C1 segment of cervical spinal cord (tissue), 14 donors: ENCODE results near the gene RNF111.
A peak's percentile ranks its signal among the peaks of the same experiment; 100 is the strongest.

ENCODE experiments used
- DNase-seq, 14 donors: peaks; one replicate each; lab custom pipeline; 2025; lab: John Stamatoyannopoulos, UW

The RNF111 gene

DNA sequence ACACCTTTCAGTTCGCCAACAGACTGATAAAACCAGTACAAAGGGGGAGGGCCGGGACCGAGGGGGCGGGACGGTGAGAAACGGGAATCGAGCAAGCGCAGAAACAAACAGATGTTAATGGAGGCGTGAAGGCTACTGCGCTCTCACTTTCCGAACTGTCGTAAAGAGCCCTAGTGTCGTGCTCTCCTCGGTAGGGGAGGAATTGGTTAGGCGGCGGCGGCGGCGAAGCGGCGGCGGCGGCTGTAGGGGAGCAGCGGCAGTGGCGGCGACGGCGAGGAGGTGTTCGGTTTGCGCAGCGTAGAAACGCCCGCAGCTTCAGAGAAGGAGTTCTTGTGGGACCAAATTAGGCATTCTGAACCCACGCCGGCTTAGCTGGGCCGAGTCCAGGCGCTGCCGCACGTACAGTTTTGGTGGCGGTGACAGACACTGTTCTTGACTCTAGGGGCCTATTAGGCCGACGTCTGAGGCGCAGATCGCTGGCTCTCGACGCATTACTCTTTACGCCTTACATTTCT is at the start of gene RNF111:
RNF111 (plus strand) TSS at position 173 of the 515 bp plus-strand sequence. CDS start 43,160 bp downstream, outside the sequence.
- peak; percentile 31 to 90 (median 84) for DNase-seq

DNA sequence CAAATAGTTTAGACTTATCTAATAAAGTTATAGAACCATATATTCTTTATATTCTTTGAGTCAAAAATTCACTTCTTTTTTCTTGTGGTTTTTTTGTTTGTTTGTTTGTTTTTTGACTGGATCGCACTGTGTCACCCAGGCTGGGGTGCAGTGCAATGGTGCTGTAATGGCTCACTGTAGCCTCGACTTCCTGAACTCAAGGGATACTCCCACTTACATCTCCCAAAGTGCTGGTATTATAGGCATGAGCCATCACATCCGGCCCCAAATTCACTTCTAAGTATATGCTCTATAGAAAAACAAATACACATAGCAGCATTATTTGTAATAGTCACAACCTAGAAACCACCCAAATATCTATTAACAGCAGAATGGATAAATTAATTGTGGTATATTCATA is 40.3 kb upstream of the RNF111 start:
- no peak for DNase-seq

DNA sequence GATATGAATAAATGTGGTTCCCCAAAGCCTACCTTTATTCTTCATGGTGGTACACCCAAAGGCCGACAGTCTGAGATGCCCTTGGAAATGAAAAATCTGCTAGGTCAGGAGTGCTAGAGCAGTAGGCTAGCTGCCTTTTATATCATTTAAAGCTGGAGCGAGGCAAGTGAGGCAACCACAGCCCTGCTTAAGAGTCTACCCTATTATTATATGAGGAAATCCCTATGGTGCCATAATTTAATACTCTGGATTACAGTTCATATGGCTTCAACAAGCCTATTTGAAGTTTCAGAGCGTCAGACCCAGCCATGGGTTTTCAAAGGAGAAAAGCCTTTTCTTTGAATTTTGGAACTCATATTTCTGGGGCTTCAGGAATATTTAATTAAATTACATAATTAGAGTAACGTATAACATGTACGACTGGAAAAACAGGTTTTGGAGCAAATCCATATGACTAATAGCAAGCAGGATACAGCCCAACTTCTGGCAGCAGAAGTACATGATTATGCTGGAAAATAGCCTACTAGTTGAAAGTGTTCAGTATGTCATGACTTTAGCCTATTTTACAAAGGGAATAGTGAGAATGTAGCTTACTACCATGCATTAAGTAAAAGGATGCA is 36.0 kb upstream of the RNF111 start:
- no peak for DNase-seq

DNA sequence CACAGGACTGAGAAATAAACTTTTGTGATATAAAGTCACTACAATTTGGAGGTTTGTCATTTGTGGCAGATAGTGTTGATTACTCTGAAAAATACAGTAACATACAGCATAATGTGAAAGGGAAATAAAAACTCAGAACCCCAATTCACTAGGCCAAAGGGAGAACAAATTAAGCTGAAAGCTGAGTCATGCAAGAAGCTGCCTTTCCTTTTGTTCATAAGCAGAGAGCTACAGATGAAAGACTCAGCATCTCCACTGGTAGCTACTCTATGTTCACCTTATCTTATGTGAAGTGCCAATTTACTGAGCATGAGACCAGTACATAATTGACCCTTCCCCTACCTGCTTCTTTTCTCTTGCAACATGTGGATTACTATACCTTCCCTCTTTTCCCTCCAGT is 34.7 kb upstream of the RNF111 start:
- DNase-seq, result no peak

DNA sequence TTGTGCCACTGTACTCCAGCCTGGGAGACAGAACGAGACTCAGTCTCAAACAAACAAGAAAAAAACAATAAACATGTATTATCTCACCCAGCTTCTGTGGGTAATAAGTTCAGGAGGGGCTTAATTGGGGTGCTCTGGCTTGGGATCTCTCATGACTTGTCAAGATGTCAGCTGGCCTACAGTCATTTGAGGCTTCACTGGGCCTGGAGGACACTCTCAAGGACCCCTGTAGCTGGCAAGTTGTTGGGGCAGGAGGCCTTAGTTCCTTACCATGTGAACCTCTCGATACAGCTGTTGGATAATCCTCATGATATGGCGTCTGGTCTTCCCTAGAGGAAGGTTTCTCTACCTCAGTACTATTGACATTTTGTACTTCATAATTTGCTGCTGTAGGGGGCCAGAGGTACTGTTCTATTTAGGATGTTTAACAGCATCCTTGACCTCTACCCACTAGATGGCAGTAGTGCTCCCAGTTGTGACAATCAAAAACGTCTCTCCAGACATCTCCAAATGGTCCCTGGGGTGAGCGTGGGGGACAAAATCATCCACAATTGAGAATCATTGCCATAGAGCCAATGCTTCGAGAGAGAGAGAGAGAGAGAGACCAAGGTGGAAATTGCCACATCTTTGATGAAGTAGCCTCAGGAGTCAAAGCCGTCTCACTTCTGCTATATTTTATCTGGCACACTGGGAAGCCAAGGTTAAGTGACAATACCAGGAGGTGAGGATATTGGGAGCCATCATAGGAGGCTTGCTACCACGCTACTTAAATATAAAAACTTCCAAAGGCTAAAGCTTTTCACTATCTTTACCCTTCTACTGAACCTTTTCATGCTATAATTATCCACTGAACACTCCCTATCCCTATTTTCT is 30.1 kb upstream of the RNF111 start:
- peak in 8 of 14 donors; percentile 0 to 24 (median 11) for DNase-seq

DNA sequence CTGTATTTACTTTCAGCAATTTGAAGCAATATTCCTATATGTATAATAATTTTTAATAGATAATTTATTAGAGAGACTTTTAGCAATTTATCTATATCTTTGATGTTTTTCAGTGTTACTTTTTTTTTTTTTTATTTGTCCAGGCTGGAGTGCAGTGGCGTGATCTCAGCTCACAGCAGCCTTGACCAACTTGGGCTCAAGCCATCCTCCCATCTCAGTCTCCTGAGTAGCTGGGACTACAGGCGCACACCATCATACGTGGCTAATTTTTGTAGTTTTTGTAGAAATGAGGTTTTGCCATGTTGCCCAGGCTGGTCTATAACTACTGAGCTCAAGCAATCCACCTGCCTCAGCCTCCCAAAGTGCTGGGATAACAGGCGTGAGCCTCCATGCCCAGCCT is 28.7 kb upstream of the RNF111 start:
- DNase-seq, result no peak

DNA sequence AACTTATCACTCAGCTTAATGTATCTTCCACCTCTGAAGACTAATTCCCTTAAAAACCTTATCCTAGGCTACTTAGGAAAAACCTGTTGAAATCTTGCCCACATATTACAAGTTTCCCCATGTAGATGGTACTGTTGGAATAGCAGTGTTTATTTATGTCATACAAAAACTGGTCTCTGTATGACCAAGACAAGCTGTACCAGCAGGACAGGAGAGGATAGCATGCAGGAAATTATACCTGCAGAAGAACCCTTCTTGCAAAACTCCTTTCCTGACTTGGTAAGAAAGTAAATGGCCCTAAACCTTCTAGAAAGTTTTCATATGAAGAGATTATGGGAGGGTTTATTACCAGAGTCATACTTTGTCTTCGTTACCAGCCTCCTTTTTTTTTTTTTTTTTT is 25.3 kb upstream of the RNF111 start:
- DNase-seq, result no peak

DNA sequence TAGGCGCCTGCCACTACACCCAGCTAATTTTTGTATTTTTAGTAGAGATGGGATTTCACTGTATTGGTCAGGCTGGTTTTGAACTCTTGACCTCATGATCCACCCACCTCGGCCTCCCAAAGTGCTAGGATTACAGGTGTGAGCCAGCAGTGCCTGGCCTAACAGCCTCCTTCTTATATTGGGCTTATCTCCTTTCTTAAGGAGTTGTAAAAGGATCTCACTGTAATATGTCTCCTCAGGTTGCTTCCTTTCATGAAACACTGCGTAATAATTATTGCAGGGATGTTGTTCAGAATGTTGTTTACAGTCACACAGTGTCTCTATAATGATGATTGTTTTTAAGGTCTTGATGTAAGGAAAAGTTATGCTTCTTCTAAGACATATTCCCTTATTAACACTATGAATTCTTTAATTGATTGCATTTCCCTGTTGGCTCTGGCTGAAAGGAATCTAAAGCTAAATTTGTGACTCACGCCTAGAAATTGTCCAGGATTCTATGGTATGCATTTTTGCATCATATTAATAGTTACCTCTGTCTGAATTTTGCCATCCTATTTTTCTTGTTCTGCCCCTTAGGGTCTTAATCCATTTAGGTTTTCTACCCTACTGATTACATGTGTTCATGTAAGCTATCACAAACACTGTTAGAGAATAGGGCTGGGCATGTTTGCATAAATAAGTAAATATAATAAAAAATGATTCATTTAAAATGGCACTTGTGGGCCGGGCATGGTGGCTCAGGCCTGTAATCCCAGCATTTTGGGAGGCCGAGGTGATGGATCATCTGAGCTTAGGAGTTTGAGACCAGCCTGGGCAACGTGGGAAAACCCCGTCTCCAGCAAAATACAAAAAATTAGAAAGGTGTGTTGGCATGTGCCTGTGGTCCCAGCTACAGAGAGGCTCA is 24.5 kb upstream of the RNF111 start:
- no peak for DNase-seq

DNA sequence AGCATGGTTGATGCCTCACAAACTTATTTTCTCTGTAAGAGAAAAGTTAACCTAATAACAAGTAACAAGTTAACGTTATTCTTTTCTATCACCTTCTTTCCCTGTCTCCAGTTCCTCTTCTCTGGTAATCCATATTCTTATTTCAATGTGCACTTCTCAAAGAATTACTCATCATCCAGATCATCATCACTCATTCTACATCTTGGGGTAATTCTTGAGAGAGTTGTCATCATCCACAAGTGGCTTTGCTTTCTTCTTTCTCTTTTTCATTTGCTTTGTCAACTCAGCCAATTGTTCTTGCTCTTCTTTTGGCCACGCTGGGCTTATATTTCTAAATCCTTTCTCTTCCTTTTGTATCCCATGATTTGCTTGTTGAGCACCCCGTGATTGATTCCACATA is 20.8 kb upstream of the RNF111 start:
- no peak for DNase-seq

DNA sequence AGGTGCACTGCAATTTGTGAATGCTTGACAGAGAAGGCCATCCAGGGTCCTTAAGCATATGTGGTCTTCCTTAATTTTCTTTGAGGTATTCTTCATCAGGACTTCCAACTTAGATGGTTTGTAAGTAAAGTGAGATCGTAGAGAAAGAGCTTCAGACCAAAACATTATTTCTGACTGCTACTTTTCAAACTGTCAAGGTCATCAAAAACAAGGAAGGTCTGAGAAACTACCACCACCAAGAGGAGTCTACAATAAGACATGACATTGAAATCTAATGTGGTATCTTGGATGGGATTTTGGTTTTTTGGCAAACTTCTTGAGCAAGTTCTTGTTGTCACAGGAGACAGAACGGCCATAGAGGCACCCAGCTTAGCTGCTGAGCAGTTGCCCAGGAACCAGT is 20.0 kb upstream of the RNF111 start:
- DNase-seq, result no peak

DNA sequence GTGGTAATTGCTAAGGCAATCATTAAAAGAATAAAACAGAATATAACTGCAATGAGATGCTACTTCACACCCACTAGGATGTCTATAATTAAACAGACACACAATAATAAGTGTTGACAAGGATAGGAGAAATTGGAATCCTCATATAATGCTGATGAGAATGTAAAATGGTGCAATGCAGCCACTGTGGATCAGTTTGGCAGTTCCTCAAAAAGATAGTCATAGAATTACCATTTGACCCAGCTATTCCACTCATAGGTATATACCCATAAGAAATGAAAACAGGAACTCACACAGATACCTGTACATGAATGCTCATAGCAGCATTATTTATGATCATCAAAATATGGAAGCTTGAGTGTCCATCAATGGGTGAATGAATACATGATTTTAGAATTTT is 9.6 kb upstream of the RNF111 start:
- DNase-seq, result no peak

DNA sequence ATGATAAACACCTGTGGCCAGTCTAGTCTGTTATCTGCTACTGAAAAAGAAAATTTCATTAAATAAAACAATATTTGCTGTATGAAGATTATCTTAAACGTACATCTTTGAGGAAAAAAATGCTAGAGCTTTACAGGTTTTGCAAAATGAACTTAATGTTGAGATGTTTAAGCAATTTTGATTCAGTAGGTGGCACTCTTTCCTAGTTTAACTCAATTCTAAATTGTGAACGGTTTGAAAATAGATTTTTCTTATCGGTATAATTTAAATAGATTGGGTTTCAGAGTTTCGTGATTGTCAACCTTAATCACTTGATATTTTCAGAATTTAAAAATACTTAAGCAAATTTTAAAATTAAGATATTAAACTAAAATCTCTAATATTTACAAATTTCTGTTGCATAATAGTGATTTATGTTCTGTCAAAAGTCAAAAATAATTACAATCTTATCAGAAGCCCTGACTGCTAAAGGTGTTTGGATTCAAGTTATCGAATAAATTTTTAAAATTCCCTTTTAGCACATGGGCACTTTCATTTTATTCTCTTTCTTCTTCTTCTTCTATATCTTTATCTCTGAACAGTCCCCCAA is 7.0 kb upstream of the RNF111 start:
- no peak for DNase-seq

DNA sequence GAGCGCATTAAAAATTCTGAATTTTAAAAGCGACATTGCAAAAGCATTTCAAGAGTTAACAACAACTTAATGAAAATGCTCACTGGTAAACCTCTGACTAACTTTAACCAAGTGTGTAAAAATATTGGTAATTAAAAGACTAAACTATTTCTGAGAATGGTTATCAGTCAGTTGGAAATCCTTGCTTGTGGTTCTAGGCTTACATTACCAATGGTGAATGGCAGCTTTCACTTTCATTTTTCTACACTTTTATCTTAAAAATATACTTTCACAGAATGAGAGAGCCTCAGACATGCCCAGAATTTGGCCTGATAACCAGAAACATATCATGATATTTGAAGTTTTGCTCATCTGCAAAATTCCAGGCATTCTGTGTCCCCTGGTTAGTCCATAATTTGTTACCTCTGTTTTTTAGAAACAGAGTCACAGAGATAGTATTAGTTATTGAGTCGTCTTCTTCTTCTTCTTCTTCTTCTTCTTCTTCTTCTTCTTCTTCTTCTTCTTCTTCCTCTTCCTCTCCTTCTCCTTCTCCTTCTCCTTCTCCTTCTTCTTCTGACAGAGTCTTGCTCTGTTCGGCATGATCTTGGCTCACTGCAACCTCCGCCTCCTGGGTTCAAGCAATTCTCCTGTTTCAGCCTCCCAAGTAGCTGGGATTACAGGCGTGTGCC is 5.5 kb upstream of the RNF111 start:
- DNase-seq, result no peak

DNA sequence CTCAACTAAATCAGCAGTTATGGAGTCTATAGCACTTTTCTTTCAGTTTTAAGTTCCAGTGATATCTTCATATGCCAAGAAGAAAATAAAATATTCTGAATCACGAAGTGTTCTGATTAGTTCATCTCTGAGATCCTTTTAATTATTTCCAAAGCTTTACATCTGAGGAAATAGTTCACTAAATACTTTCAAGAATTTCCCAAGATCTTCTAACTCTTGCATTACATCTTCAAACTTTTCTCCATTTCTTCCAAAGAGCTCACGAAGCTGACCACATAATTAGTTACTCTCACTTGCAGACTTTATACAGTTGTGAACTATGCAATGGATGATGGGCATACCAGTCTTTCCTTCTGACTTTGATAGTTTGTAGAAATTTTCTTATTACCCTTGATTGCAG is 4.2 kb upstream of the RNF111 start:
- no peak for DNase-seq

DNA sequence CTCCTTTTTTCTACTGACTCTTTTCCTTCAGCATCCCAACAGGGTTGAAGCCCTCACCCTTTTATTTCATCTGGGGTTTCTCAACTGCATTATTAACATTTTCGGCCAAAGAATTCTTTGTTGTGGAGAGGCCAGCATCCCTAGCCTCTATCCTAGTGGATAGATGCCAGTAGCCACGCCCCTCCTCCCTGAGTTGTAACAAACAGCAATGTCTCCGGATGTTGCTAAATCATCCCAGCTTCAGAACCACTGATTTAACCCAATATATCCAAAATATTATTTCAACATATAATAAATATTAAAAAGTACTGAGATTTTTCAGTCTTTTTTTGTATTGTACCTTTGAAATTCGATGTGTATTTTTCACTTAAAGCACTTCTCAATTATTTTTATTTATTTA is 2.0 kb upstream of the RNF111 start:
- DNase-seq, result no peak

DNA sequence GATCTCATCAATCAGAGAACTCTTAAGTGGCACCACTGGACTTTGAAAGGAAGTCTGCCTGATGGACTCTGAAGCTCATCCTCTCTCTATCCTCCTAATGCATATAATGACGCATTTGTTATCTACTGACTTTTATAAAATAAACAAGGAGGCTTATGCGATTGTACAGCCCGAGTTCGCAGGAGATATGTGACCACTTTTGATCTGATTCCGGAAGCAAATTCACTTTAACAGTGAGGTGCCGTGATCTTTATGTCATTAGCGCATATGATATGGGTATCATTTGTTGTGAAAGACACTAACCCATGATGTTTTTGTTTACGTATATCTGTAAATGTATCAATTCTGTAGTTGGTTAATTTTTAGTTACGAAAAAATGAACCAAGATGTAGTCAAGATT is 427 bp upstream of the RNF111 start:
- no peak for DNase-seq

DNA sequence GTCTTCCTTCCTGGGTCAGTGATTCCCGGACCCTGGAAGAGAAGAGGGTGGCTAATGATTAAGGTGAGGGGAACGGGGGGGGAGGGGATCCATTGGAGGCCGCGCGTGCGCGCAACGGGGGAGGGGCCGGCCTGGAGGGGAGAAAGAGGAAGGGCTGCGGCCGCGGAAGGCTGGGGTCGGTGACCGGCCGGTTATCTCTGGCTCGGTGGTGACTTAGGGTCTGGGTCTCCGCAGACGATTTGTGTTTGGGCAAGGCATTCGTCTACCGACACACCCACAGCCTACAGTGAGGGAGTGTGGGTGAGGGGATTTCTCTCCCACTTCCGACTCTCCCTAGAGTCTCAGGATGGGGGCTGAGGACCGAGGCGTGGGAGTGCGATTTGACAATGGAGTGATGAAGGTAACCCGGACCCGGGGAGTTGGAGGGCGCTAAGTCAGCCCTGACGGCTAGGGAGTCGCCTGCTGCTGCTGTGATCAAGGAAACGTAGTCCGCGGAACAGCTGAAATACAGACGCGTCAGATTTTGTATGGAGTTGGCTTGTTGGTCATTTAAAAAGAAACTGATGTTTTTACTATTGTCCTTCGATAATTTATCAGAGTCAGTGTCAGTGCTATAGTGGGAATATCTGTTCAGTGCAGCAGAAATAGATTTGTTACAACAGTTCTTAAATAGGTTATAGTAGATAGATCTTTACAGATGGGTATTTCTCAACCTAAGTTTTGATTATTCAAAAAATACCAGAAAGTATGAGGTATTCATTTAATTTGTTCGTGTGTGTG is 733 bp downstream of the RNF111 start:
- peak in 11 of 14 donors; percentile 31 to 90 (median 85) for DNase-seq

DNA sequence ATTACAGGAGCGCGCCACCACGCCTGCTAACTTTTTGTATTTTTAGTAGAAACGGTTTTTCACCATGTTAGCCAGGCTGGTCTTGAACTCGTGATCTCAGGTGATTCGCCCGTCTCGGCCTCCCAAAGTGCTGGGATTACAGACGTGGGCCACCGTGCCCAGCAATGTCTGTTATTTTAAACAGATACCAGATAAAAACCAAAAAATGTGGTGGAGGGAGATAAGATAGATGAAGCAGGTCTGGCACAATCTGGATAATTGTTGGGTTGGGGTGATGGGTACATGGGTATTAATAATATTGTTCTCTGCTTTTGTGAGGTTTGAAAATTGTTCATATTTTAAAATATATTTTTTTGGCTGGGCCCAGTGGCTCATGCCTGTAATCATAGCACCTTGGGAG is 4.7 kb downstream of the RNF111 start:
- DNase-seq, result no peak

DNA sequence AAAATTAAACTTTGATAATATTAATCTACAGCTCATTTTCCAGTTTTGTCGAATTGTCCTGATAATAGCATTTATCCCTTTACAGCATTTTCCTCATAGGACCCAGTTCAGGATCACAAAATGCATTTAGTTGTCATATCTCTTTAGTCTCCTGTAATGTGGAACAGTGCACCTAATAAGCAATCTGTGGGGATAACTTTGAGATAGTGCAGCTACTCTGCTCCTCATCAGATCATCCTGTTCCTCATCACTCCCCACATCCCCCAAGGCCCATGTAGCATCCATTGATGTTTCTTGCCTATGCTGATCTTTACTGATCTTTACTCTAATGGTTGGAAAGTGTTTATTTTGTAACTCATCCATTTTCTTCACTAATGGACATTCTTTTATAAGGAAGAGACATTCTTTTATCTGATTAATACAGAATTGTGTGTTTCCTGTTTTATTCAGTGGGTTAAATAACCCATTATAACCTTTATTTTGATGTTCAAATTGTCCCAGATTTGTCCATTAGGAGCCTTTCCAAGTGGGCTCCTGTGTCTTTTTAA is 7.5 kb downstream of the RNF111 start:
- no peak for DNase-seq

DNA sequence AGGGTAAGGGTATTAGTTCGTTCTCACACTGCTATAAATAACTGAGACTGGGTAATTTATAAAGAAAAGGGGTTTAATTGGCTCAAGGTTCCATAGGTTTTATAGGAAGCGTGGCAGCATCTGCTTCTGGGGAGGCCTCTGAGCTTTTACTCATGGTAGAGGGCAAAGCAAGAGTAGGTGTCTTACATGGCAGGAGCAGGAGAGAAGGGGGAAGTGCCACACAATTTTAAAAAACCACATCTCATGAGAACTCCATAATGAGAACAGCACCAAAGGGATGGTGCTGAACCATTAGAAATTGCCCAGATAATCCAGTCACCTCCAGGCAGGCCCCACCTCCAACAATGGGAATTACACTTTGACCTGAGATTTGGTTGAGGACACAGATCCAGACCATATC is 12.2 kb downstream of the RNF111 start:
- no peak for DNase-seq
